ENCODE data around the gene SLC9C1. TPM values are rescaled to one million over a fixed set of nuclear protein-coding genes. Genes with fewer than 3 reads are reported as not detected.

The SLC9C1 gene
- total and polyA plus RNA-seq, 8 donors, result 1.1 TPM; not detected in 7

DNA sequence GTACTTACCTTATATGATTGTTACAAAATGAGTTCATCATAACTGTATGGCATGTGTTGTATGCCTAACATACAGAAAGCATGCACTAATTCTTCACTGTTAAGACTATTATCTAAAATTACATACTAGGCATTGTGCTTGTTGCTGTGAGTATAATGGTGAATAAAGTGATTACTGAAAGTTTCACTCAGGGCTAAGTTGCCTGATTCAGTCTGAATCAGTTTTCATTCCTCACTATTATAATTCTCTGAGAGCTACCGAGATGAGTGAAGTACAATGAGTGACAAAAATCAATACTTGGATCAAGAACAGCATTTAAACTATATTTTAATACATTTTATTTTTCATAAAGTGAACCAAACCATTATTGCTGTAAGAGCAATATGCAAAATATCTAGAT lies 153.4 kb downstream of the SLC9C1 start:
- no peak for DNase-seq
- H3K27ac ChIP-seq, result no peak overlapping the region
- H3K36me3 ChIP-seq, result no peaks in the 10 kb centered on the region
- peaks cover 0 to 16% (median 2%) of the 10 kb centered on the region in 4 donors for H3K4me1 ChIP-seq
- H3K27me3 ChIP-seq, result no peaks in the 10 kb centered on the region
- no peak overlapping the region for H3K4me3 ChIP-seq
- peaks cover 0 to 12% (median 0%) of the 10 kb centered on the region in 4 donors for H3K9me3 ChIP-seq
- WGBS, 5 donors, result 71 to 91% (median 87%) methylated on average over 1 of the region's 1 CpG
- TF ChIP-seq, protein P1, sequence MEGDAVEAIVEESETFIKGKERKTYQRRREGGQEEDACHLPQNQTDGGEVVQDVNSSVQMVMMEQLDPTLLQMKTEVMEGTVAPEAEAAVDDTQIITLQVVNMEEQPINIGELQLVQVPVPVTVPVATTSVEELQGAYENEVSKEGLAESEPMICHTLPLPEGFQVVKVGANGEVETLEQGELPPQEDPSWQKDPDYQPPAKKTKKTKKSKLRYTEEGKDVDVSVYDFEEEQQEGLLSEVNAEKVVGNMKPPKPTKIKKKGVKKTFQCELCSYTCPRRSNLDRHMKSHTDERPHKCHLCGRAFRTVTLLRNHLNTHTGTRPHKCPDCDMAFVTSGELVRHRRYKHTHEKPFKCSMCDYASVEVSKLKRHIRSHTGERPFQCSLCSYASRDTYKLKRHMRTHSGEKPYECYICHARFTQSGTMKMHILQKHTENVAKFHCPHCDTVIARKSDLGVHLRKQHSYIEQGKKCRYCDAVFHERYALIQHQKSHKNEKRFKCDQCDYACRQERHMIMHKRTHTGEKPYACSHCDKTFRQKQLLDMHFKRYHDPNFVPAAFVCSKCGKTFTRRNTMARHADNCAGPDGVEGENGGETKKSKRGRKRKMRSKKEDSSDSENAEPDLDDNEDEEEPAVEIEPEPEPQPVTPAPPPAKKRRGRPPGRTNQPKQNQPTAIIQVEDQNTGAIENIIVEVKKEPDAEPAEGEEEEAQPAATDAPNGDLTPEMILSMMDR (IDR thresholded peaks at IDR 0.05), result no peak
- TF ChIP-seq POLR2A (IDR thresholded peaks at IDR 0.05) (no peak), EP300 (IDR thresholded peaks at IDR 0.05) (no peak), POLR2AphosphoS5 (IDR thresholded peaks at IDR 0.05) (no peak)
- intact Hi-C loops (cut with DNase I; ENCODE audit: low total_unique reads), result no loop called here

DNA sequence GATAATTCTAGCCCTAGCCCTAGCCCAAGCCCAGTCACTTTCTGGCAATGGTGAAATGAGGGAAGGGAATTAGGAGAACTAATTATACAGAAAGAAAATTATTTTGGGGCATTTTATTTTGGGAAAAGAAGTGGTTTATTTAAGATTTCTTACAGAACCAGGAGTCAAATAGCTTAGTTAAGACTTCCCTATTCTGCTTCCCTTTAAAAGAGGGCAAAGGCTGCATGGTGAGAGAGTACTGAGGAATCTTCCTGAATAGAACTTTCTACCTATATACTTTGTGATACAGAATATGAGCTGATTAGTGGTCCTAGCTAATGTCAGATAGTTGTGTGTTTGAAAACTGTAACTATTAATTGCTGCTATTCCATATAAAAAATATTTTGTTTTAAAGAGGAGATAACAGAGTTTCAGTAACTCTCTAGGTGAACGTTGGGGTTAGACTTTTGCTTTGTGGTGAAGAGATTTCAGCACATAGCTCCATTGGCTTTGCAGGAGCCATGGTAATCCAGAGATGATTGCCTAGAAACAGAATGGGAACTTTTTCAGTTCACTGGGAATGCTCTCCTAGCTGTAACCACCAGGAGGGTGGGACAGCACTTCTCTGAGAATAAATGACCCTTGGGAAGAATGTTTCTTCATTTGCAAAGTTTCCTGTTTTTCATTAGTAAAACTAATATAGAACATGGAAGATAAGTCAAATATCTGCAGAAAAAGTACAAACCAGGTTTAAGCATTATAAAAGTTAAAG lies 155.6 kb downstream of the SLC9C1 start:
- TF ChIP-seq, protein P1 (IDR thresholded peaks at IDR 0.05), result no peak
- TF ChIP-seq POLR2AphosphoS5 (IDR thresholded peaks at IDR 0.05) (no peak), EP300 (IDR thresholded peaks at IDR 0.05) (no peak), POLR2A (IDR thresholded peaks at IDR 0.05) (no peak)
- Histone ChIP-seq H3K9me3 (peaks cover 0 to 3% (median 0%) of the 10 kb centered on the region in 4 donors), H3K4me1 (peaks cover 4 to 36% (median 18%) of the 10 kb centered on the region in 4 donors), H3K4me3 (no peak overlapping the region), H3K27me3 (no peaks in the 10 kb centered on the region), H3K36me3 (no peaks in the 10 kb centered on the region), H3K27ac (no peak overlapping the region)
- intact Hi-C loops (cut with DNase I; ENCODE audit: low total_unique reads), result no loop called here
- no peak for DNase-seq
- WGBS, 5 donors, result 26 to 56% (median 33%) methylated on average over 1 of the region's 1 CpG

DNA sequence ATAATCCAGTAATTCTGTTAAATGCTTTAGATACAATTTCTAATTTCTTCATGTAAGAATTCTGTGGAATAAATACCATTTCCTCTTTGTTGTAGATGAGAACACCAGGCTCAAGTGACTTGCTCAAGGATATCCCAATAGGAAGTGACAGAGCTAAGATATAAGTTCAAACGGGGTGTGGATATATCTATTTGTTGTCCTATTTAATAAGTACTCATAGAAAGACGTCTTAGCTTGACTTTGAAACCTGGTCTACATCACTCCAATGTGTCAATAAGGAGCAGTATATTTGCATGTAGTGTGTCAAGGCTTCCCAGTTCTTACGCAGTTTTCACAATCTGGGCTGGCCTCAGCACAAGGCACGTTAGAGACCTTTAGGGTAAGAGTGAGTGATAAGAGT lies 156.2 kb downstream of the SLC9C1 start:
- intact Hi-C loops (cut with DNase I; ENCODE audit: low total_unique reads), result no loop called here
- Histone ChIP-seq H3K36me3 (no peaks in the 10 kb centered on the region), H3K4me1 (peaks cover 4 to 36% (median 19%) of the 10 kb centered on the region in 4 donors), H3K9me3 (no peaks in the 10 kb centered on the region), H3K27me3 (no peaks in the 10 kb centered on the region), H3K4me3 (no peak overlapping the region), H3K27ac (no peak overlapping the region)
- TF ChIP-seq POLR2A (IDR thresholded peaks at IDR 0.05) (no peak), EP300 (IDR thresholded peaks at IDR 0.05) (no peak), POLR2AphosphoS5 (IDR thresholded peaks at IDR 0.05) (no peak)
- TF ChIP-seq, protein P1 (IDR thresholded peaks at IDR 0.05), result no peak
- 28 to 47% (median 37%) methylated on average over 4 of the region's 4 CpGs for WGBS, 5 donors
- no peak for DNase-seq

DNA sequence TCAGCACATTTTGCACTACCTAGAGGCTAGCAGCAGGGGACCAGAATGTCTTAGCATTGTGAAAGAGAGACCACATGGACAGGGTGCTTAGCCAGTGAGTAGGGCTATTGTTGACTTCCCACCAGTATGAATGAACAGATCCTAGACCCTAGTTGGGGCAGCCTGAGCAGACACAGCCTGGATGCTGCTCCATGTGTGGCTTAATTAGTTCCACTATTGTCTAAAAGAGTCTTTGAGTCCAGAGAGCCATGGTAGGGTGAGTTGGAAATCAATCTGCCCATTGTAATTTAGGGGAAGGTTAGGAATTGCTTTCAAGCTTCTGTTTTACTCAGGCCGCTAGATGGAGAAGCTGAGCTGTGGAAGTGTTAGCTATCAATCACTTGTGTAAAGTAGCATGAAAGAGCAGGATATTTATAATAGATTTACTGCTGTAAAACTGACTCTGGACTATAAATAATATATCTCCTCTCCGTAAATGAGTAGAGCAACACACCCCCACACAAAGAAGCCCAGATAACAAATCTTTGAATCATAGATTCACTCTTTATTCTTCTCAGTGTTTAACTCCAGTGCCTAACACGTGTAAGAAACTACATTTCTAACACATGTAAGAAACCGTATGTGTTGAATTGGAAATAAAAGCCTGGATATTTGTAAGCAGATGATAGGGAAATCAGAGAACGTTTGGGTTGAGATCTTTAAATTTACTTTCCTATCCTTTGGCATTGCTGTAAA lies 156.9 kb downstream of the SLC9C1 start:
- 15 to 29% (median 20%) methylated on average over 5 of the region's 5 CpGs for WGBS, 5 donors
- Histone ChIP-seq H3K27me3 (no peaks in the 10 kb centered on the region), H3K36me3 (no peaks in the 10 kb centered on the region), H3K9me3 (no peaks in the 10 kb centered on the region), H3K4me1 (peaks cover 4 to 36% (median 19%) of the 10 kb centered on the region in 4 donors), H3K4me3 (no peak overlapping the region), H3K27ac (no peak overlapping the region)
- TF ChIP-seq EP300 (IDR thresholded peaks at IDR 0.05) (no peak), POLR2AphosphoS5 (IDR thresholded peaks at IDR 0.05) (no peak), POLR2A (IDR thresholded peaks at IDR 0.05) (no peak)
- TF ChIP-seq, protein P1 (IDR thresholded peaks at IDR 0.05), result peak in 4 of 7 experiments; percentile 17 to 47 (median 38)
- DNase-seq, result peak in 1 of 2 donors; percentile 81
- intact Hi-C loops (cut with DNase I; ENCODE audit: low total_unique reads), result no loop called here

Measured in stomach (tissue), 9 donors.